Esophagus muscularis mucosa (tissue), 4 donors: ENCODE measurements around the gene ENDOU. TPM values are rescaled to one million over a fixed set of nuclear protein-coding genes. Genes with fewer than 3 reads are reported as not detected.
A peak's percentile ranks its signal among the peaks of the same experiment; 100 is the strongest.

Experiments
- DNase-seq: peaks from one replicate; pipeline ENCODE4 v3.0.0-alpha.2; 2017; ENCODE audit errors: extremely low spot score
- H3K27ac ChIP-seq, 4 donors: fragments of 200-600 bp; sonication (generic); replicated peaks in 1 of 4; 1 replicate in 3 of 4; 2 replicates in 1 of 4; pipeline ENCODE4 v1.5.1; 2016 to 2019; ENCODE audit warnings: mild to moderate bottlenecking in 1 of 4
- H3K27me3 ChIP-seq, 4 donors: fragments of 200-600 bp; sonication (generic); one replicate each; pipeline versions ENCODE4 v1.5.1 to v1.6.0; 2016 to 2019
- H3K36me3 ChIP-seq, 4 donors: fragments of 200-600 bp; sonication (generic); one replicate each; pipeline ENCODE4 v1.5.1; 2016 to 2019
- H3K4me1 ChIP-seq, 4 donors: fragments of 200-600 bp; sonication (generic); one replicate each; pipeline ENCODE4 v1.5.1; 2016 to 2019
- H3K4me3 ChIP-seq, 4 donors: fragments of 200-600 bp; sonication (generic); 1 replicate in 2 of 4; 2 replicates in 2 of 4; pipeline ENCODE4 v1.5.1; 2016 to 2019; ENCODE audit warnings: mild to moderate bottlenecking in 4 of 4, moderate library complexity in 1 of 4
- H3K9me3 ChIP-seq, 4 donors: fragments of 200-600 bp; sonication (generic); 1 replicate in 3 of 4; 2 replicates in 1 of 4; pipeline ENCODE4 v1.5.1; 2016 to 2019
- EP300 ChIP-seq: sonication (generic); formaldehyde crosslinking; IDR thresholded peaks from one replicate; pipeline ENCODE4 v1.6.1; 2017; ENCODE audit warnings: antibody characterized with exemption
- POLR2A ChIP-seq: fragments of 450-650 bp; IDR thresholded peaks from one replicate; pipeline ENCODE4 v1.6.1; 2017; ENCODE audit warnings: antibody characterized with exemption, moderate library complexity, mild to moderate bottlenecking, low read depth
- POLR2AphosphoS5 ChIP-seq, 2 donors: sonication (generic); formaldehyde crosslinking; IDR thresholded peaks; one replicate each; pipeline ENCODE4 v1.6.1; 2017; ENCODE audit warnings: antibody characterized with exemption in 2 of 2
- WGBS: methylation state at CpG from one replicate; pipeline ENCODE4 v1.1.5; 2018; 5-methylcytosine and 5-hydroxymethylcytosine counted together
- intact Hi-C: fragments of 100-400 bp; cut with DNase I; formaldehyde crosslinking; loops from one replicate; pipeline ENCODE4 v1.15.1; 2023
- total RNA-seq, 4 donors: library from RNA; depleted of rRNA; stranded (reverse); fragments of >200 nt; gene quantifications; one replicate each; pipeline versions ENCODE4 v1.1.0 to v1.2.1, GENCODE V29; 2016
- TF ChIP-seq, protein P1 (sequence below), 3 experiments: fragments of 200-600 bp in 2 of 3; fragments of 450-650 bp in 1 of 3; sonication (generic) in 2 of 3; IDR thresholded peaks; one replicate each; pipeline ENCODE4 v1.5.1; 2017 to 2019; ENCODE audit warnings: antibody characterized with exemption in 3 of 3, mild to moderate bottlenecking in 2 of 3, moderate library complexity in 1 of 3

The ENDOU gene
- total RNA-seq, 4 donors from 2014 or later, result 0.39 to 2.0 TPM; not detected in 2

DNA sequence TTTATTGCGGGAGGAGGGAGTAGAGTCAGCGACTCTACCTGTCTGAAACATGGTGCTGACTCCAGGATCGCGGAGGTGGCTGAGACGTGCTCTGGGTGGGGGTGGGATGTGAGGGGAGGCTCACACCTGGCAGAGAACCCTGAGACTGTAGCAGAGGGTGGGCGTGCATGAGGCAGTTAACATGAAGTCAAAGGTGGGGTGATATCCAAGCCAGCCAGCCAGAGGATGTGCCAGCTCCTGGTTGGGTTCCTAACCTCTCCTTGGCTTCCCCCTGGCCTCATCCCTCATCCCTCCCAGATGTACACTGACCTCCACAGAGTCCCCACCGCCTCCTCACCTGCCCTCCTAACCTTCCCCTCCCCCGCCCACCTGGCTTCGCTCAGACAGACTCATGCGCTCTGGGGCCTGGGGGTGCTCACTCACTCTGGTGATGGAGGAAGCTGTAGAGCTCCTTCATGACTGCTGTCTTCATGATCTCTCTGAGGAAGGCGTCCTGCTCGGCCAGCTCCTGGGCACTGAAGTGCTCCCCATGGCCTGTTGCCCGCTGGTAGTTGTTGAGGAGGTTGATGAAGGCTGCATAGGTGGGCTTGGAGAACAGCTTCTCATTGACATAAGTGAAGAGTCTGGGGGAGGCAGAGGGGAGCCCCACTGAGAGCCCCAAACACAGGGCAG lies 9.3 kb downstream of the ENDOU start:
- no peak for TF ChIP-seq EP300
- no peak for TF ChIP-seq POLR2AphosphoS5 (IDR thresholded peaks at IDR 0.05)
- TF ChIP-seq, protein P1, sequence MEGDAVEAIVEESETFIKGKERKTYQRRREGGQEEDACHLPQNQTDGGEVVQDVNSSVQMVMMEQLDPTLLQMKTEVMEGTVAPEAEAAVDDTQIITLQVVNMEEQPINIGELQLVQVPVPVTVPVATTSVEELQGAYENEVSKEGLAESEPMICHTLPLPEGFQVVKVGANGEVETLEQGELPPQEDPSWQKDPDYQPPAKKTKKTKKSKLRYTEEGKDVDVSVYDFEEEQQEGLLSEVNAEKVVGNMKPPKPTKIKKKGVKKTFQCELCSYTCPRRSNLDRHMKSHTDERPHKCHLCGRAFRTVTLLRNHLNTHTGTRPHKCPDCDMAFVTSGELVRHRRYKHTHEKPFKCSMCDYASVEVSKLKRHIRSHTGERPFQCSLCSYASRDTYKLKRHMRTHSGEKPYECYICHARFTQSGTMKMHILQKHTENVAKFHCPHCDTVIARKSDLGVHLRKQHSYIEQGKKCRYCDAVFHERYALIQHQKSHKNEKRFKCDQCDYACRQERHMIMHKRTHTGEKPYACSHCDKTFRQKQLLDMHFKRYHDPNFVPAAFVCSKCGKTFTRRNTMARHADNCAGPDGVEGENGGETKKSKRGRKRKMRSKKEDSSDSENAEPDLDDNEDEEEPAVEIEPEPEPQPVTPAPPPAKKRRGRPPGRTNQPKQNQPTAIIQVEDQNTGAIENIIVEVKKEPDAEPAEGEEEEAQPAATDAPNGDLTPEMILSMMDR (IDR thresholded peaks at IDR 0.05), result no peak
- TF ChIP-seq POLR2A, result no peak
- intact Hi-C loops, result loop anchor here (2.0 to 10.0 kb wide), 4 partner anchors 41 to 249 kb away; partner anchors contain the start of genes RAPGEF3 and TMEM106C
- WGBS, result 68% methylated on average over 13 of the region's 13 CpGs
- H3K27ac ChIP-seq, result peak overlapping the region; percentile 80 to 86 (median 82)
- H3K36me3 ChIP-seq, result no peaks in the 10 kb centered on the region
- H3K27me3 ChIP-seq, result no peaks in the 10 kb centered on the region
- peak; percentile 78 for DNase-seq
- peak overlapping the region; percentile 17 to 31 (median 28) for H3K4me3 ChIP-seq
- peaks cover 46 to 53% (median 50%) of the 10 kb centered on the region in 4 donors for H3K4me1 ChIP-seq
- no peaks in the 10 kb centered on the region for H3K9me3 ChIP-seq

DNA sequence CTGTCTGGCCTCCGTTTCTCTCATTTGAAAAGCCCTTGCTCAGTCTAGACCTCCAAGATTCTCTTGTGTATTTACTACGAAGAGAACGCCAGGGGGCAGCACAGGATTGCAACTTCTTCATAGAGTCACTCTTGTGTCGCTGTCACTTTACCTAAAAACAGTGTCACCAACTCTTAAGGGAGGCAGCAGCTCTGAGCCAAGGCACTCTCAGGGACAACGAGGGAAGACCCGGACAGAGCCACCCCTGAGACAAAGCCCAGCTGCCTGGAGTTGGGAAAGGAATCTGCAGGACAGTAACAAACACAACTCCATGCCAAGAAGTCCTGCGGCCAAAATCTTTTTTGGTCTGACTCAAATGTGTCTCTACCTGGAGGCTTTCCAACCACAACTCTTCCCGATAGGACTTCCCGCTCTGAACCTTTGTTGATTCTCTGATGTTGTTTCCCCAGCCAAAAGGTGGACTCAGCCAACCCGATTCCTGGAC lies 9.9 kb downstream of the ENDOU start:
- DNase-seq, result peak; percentile 94
- H3K4me3 ChIP-seq, result peak overlapping the region; percentile 17 to 31 (median 28)
- intact Hi-C loops, result loop anchor here (2.0 to 10.0 kb wide), 4 partner anchors 42 to 249 kb away; partner anchors contain the start of genes RAPGEF3 and TMEM106C
- H3K4me1 ChIP-seq, result peaks cover 46 to 53% (median 50%) of the 10 kb centered on the region in 4 donors
- no peaks in the 10 kb centered on the region for H3K36me3 ChIP-seq
- H3K27ac ChIP-seq, result peak overlapping the region; percentile 80 to 86 (median 82)
- 8% methylated on average over 10 of the region's 10 CpGs for WGBS
- peak in 1 of 2 donors; percentile 68 for TF ChIP-seq POLR2AphosphoS5 (IDR thresholded peaks at IDR 0.05)
- TF ChIP-seq, protein P1 (IDR thresholded peaks at IDR 0.05), result peak; percentile 71 to 83 (median 74)
- TF ChIP-seq POLR2A, result no peak
- H3K9me3 ChIP-seq, result no peaks in the 10 kb centered on the region
- H3K27me3 ChIP-seq, result no peaks in the 10 kb centered on the region

DNA sequence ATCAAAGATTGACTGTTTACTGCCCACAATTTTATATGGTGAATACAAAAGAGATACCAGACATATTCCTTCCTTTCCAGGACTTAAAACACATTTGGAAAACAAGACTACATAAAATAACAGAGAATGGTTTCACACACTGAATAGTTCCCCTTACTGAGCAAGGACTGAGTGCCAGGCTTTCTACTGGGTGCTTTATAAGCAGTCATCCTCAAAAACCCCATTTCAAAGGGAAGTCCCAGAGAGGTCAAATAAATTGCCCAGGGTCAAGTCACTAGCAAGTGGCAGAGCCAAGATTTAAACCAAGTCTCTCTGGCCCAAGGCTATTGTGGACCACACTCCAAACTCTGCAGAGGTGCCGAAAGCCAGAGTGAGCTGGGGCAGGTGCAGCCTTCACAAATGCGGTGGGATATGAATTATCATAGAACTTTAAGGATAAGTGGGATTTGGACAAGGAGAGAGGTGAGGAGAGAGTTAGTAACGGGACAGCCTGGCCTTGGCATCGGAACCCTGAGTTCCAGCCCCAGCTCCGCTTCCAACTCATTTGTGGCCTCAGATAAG lies 10.4 kb downstream of the ENDOU start:
- WGBS, result 38% methylated on average over 5 of the region's 5 CpGs
- H3K9me3 ChIP-seq, result no peaks in the 10 kb centered on the region
- peak overlapping the region; percentile 80 to 86 (median 82) for H3K27ac ChIP-seq
- TF ChIP-seq, protein P1 (IDR thresholded peaks at IDR 0.05), result no peak
- TF ChIP-seq EP300, result no peak
- TF ChIP-seq POLR2AphosphoS5 (IDR thresholded peaks at IDR 0.05), result no peak
- TF ChIP-seq POLR2A, result no peak
- H3K4me3 ChIP-seq, result peak overlapping the region in 1 of 4 donors; percentile 28
- H3K4me1 ChIP-seq, result peaks cover 46 to 53% (median 50%) of the 10 kb centered on the region in 4 donors
- no peaks in the 10 kb centered on the region for H3K27me3 ChIP-seq
- no peaks in the 10 kb centered on the region for H3K36me3 ChIP-seq
- no peak for DNase-seq
- intact Hi-C loops, result loop anchor here (2.0 to 10.0 kb wide), 4 partner anchors 42 to 250 kb away; partner anchors contain the start of genes RAPGEF3 and TMEM106C

DNA sequence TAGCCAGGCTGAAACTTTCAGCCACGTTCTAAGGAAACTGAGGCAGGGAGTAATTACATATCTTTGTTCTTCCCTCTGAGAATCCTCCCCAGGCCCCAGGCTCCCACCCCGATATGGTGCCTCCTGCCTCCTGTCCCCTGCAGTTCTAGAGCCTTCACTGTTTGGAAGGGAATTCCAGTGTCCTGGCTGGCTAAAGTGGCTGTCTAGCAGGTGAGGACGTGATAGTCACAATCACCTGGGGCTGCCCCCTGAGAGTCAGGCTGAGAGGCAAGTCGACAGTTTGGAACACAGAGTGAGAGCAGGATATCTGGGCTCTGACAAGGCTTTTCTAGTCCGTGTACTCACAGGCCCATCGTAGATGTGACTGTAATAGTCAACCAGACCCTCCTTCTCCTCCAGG lies 13.1 kb downstream of the ENDOU start:
- WGBS, result 88% methylated on average over 6 of the region's 6 CpGs
- Histone ChIP-seq H3K27me3 (no peaks in the 10 kb centered on the region), H3K9me3 (no peaks in the 10 kb centered on the region), H3K4me1 (peaks cover 30 to 35% (median 34%) of the 10 kb centered on the region in 4 donors), H3K36me3 (no peaks in the 10 kb centered on the region), H3K4me3 (no peak overlapping the region), H3K27ac (no peak overlapping the region)
- no peak for TF ChIP-seq POLR2A
- no peak for TF ChIP-seq EP300
- intact Hi-C loops, result loop anchor here (10.0 kb wide), 1 partner anchor 253 kb away; the partner anchor contains the start of gene TMEM106C
- DNase-seq, result peak; percentile 12

DNA sequence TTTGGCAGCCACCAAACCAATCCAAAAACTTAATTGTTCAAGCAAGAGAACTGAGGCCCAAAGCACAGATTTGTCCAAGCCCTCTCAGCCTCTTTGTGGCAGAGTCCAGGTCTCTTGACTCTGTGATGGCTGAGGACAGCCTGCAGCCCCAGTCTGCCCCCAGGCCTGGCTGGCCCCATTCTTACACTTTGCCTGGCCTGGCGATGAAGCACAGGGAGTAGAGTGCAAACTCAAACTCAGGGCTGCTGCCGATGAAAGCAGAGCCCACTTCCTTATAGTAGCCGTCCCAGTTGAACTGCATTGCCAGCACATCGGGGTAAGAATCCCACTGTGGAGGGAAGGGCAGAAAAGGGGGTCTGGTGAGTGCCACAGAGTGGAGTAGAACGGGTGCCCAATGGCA lies 13.8 kb downstream of the ENDOU start:
- DNase-seq, result peak; percentile 57
- Histone ChIP-seq H3K4me1 (peaks cover 28 to 35% (median 34%) of the 10 kb centered on the region in 4 donors), H3K4me3 (no peak overlapping the region), H3K9me3 (no peaks in the 10 kb centered on the region), H3K27me3 (no peaks in the 10 kb centered on the region), H3K27ac (no peak overlapping the region), H3K36me3 (no peaks in the 10 kb centered on the region)
- 96% methylated on average over 5 of the region's 5 CpGs for WGBS
- intact Hi-C loops, result loop anchor here (10.0 kb wide), 1 partner anchor 253 kb away; the partner anchor contains the start of gene TMEM106C
- no peak for TF ChIP-seq EP300
- TF ChIP-seq, protein P1 (IDR thresholded peaks at IDR 0.05), result no peak
- TF ChIP-seq POLR2A, result no peak
- TF ChIP-seq POLR2AphosphoS5 (IDR thresholded peaks at IDR 0.05), result no peak
